ENCODE results near the gene SLC24A3.

SLC24A3 gene

DNA sequence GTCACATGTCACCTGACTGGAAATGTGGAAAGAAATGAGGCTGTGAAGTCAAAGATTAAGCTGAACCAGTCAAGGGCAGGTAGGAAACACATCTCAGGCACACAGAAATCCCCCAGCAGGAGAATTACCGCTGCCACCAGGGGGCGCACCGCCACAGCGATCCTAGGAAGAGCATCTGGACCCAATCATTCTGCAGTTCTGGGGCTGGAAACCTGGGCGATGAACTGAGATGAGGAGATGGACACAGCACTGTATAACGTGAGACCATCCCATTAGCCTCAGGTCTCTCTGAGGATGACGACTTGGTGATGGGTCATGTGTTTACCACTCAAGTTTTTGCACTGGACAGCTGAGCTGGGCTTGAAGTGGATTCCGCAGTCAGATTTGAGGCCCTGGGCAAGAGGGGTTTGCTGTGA is 6.5 kb upstream of the SLC24A3 start:
- TF ChIP-seq, protein P1, sequence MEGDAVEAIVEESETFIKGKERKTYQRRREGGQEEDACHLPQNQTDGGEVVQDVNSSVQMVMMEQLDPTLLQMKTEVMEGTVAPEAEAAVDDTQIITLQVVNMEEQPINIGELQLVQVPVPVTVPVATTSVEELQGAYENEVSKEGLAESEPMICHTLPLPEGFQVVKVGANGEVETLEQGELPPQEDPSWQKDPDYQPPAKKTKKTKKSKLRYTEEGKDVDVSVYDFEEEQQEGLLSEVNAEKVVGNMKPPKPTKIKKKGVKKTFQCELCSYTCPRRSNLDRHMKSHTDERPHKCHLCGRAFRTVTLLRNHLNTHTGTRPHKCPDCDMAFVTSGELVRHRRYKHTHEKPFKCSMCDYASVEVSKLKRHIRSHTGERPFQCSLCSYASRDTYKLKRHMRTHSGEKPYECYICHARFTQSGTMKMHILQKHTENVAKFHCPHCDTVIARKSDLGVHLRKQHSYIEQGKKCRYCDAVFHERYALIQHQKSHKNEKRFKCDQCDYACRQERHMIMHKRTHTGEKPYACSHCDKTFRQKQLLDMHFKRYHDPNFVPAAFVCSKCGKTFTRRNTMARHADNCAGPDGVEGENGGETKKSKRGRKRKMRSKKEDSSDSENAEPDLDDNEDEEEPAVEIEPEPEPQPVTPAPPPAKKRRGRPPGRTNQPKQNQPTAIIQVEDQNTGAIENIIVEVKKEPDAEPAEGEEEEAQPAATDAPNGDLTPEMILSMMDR (IDR thresholded peaks at IDR 0.05; ENCODE audit: low read depth, low read length, missing control alignments): peak; percentile 93
- peak; percentile 25 for DNase-seq (ENCODE audit: extremely low read depth, low read depth)

DNA sequence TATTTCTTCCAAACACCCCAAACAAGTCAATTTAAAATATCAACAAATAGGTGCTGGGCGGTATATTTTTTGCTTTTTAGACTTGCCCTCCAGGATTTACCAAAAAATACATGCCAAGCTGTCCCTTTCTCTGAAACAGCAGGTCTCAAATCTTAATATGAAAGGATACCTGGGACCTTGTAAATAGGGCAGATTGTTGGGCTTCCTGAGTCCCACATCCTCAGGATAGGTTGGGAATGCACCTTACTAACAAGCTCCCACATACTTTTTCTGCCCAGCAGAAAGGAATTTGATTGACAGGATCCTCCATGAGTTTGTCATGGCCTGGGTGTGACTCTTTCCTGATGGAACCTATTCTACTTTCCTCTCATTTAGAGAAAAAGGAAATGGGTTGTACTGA is 4.9 kb upstream of the SLC24A3 start:
- no peak for DNase-seq (ENCODE audit: extremely low read depth, low read depth)
- TF ChIP-seq, protein P1 (IDR thresholded peaks at IDR 0.05; ENCODE audit: low read depth, low read length, missing control alignments): no peak
- no peak overlapping the region for H3K4me3 ChIP-seq (replicated peaks; ENCODE audit: low read depth, low read length)

More for the DNA sequence above, 6.5 kb upstream of the SLC24A3 start:
- H3K4me3 ChIP-seq (replicated peaks; ENCODE audit: low read depth, low read length): no peak overlapping the region

DNA sequence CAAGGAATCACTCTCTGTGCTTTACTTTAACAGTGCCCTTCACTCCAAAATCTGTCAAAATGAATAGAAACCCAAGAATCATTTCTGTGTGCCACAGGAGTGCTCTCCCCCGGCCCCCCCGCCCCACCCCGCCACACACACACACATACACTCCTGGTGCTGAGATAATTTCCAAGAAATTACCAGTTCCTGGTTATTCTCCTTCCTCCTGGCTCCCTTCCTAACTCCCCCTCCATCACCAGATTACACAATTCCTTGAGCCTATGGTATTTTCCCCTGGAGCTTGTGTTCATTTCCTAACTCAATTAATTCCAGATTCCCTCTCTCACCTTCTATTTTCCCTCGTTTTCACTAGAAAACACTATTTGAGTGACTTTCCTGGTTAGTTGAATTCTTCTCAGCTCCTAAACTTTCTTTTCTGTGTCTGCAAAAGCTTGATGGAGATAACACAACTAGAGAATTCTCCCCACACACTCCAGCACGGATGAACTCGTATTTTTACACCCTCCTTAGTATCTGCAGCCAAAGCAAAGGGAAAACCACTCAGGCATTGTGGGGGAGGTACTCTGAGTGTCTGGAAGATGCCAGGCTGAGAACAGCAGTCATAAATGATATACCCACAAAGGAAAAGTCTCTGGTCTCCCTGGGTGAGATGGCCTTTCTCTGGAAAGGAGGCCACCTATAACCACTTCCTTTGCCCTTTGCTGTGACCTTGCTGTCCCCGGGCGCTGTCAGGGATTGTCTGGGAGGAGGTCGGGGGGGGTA is 1.9 kb upstream of the SLC24A3 start:
- H3K4me3 ChIP-seq (replicated peaks; ENCODE audit: low read depth, low read length): no peak overlapping the region
- TF ChIP-seq, protein P1 (IDR thresholded peaks at IDR 0.05; ENCODE audit: low read depth, low read length, missing control alignments): no peak
- DNase-seq (ENCODE audit: extremely low read depth, low read depth): no peak

DNA sequence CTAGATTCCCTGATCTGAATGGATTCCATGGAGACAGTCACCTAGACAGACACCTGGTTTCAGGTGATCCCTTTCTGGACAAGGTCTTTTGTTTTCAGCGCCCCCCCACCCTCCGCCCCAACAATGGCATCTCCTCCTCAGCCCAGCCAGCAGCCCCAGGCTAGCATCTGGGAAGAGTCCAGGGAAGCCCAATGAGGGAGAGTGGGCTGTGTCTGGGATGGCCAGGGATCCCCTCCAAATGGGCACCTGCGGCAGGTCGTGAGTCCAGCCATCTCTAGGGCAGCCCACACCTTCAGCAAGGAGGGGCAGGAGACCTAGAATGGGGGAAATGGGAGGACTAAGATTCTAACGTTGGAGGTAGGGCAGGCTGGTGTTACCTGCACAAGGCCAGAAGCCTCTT is 1.2 kb upstream of the SLC24A3 start:
- no peak for DNase-seq (ENCODE audit: extremely low read depth, low read depth)
- H3K4me3 ChIP-seq (replicated peaks; ENCODE audit: low read depth, low read length): no peak overlapping the region
- TF ChIP-seq, protein P1 (IDR thresholded peaks at IDR 0.05; ENCODE audit: low read depth, low read length, missing control alignments): no peak

DNA sequence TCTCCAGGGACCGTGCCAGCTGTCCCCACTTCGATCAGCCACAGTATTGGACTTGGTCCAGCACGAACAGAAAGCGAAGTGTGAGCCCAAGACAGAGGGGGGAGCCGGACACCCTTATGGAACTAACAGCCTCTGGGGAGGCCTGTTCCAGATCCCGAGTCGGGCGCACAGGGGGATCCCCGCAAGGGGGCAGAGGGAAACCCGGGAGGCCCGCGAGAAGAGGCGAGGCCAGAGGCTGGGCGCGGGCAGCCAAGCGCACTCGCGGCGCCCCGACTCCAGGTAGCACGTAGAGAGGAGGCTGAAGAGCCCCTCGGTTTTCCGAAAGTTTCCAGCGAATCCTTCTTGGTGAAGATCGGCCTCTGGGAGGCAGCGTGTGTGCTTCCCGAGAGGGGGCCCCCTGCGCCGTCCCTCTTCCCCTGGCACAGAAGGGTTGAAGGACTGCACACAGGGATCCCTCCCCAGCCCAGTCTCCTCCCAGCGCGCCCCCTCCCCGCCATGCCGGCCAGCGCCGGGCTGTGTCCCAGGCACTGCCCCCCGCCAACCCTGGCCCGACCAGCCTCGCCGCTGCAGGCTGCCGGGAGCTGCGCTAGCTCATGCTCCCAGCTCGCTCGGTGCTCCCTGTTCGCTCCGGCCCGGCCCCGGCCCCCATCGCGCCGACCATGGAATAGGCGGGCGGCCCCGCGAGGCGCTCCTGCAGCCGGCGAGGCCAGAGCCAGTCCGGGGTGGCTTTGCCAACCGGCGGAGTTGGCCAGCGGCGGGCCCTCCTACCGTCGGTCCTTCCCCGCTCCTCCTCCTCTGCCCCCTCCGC is 577 bp upstream of the SLC24A3 start:
- TF ChIP-seq, protein P1 (IDR thresholded peaks at IDR 0.05; ENCODE audit: low read depth, low read length, missing control alignments): no peak
- DNase-seq (ENCODE audit: extremely low read depth, low read depth): no peak
- no peak overlapping the region for H3K4me3 ChIP-seq (replicated peaks; ENCODE audit: low read depth, low read length)

DNA sequence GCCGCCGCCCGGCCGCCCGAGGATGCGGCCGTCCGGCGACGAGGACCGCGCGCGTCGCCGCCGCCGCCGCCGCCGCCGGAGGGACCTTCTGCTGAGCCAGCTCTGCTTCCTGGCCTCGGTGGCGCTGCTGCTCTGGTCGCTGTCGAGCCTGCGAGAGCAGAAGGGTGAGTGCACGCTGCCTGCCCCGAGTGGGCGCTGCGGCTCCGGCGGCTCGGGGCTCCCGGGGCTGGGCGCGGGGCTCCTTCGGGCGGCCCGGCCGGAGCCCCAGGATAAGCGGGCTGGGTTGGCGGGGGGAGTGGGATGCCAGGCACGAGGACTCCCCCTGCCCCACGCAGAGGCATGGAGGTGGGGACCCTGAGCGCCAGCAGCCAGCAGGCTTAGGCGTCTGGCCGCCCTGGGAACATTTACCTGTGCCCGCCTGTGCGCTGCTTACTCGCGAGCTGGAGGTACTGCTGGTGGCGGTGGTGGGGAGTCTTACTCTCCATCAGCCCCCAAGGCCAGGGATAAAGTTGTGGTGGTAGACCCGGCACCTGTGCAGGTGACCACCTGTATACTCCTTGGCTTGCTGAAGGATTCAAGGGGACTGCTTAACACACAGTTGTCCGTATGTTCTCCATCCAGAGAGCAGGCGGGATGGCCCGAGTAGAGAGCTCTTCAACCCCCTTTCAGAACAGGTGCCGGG is 520 bp downstream of the SLC24A3 start:
- no peak for DNase-seq (ENCODE audit: extremely low read depth, low read depth)
- TF ChIP-seq, protein P1 (IDR thresholded peaks at IDR 0.05; ENCODE audit: low read depth, low read length, missing control alignments): no peak
- H3K4me3 ChIP-seq (replicated peaks; ENCODE audit: low read depth, low read length): no peak overlapping the region
